Loucy (cell line): Measurements from ENCODE around the gene GLIPR1.
A peak's percentile ranks its signal among the peaks of the same experiment; 100 is the strongest.
"Not testable (repeated sequence)": the region's sequence is repeated elsewhere in the genome, so short reads cannot be mapped to it uniquely, and the experiment has no call there.

ENCODE experiments used
- H2AFZ ChIP-seq: fragments of 200-600 bp; sonication (generic); 2 replicates; pipeline ENCODE4 v1.6.0; 2016; ENCODE audit warnings: antibody characterized with exemption, mild to moderate bottlenecking, low read length, moderate library complexity
- H3F3A ChIP-seq: fragments of 200-600 bp; 2 replicates; pipeline ENCODE4 v1.6.0; 2016; ENCODE audit warnings: antibody characterized with exemption, low read depth, mild to moderate bottlenecking
- H3K27me3 ChIP-seq: fragments of 200-600 bp; sonication (generic); 2 replicates; pipeline ENCODE4 v1.6.1; 2014; ENCODE audit warnings: low read length, mild to moderate bottlenecking; ENCODE audit not compliant: insufficient read depth, poor library complexity, severe bottlenecking
- H3K36me3 ChIP-seq: fragments of 200-600 bp; sonication (generic); 2 replicates; pipeline ENCODE4 v1.6.1; 2016; ENCODE audit warnings: low read length; ENCODE audit not compliant: insufficient read depth
- H3K4me1 ChIP-seq: fragments of 200-600 bp; sonication (generic); 2 replicates; pipeline ENCODE4 v1.5.1; 2014; ENCODE audit warnings: low read length, mild to moderate bottlenecking; ENCODE audit not compliant: insufficient read depth, poor library complexity, severe bottlenecking
- H3K4me2 ChIP-seq: fragments of 200-600 bp; sonication (generic); 2 replicates; pipeline ENCODE4 v1.6.0; 2014; ENCODE audit warnings: antibody characterized with exemption, low read length, low read depth, mild to moderate bottlenecking; ENCODE audit not compliant: poor library complexity, severe bottlenecking
- H3K4me3 ChIP-seq: fragments of 200-600 bp; sonication (generic); 2 replicates; pipeline ENCODE4 v1.5.1; 2014; ENCODE audit warnings: low read length, mild to moderate bottlenecking, mixed read lengths; ENCODE audit not compliant: poor library complexity, severe bottlenecking
- H3K79me2 ChIP-seq: fragments of 200-600 bp; sonication (generic); 2 replicates; pipeline ENCODE4 v1.6.1; 2014; ENCODE audit warnings: low read length; ENCODE audit not compliant: insufficient read depth
- H3K9ac ChIP-seq: fragments of 200-600 bp; sonication (generic); 2 replicates; pipeline ENCODE4 v1.6.0; 2014; ENCODE audit warnings: mild to moderate bottlenecking, low read depth, low read length, moderate library complexity; ENCODE audit not compliant: poor library complexity, severe bottlenecking
- H3K9me2 ChIP-seq: fragments of 200-600 bp; sonication (generic); replicated peaks from 2 replicates; pipeline ENCODE4 v1.6.1; 2016; ENCODE audit warnings: low read depth, low read length, mixed read lengths
- H3K9me3 ChIP-seq: fragments of 200-600 bp; sonication (generic); 2 replicates; pipeline ENCODE4 v1.6.1; 2014; ENCODE audit warnings: mild to moderate bottlenecking, antibody characterized with exemption, low read length, low read depth; ENCODE audit not compliant: insufficient read depth
- H4K20me1 ChIP-seq: fragments of 200-600 bp; sonication (generic); 2 replicates; pipeline ENCODE4 v1.6.0; 2014; ENCODE audit warnings: antibody characterized with exemption, low read length, mild to moderate bottlenecking; ENCODE audit not compliant: insufficient read depth, poor library complexity, severe bottlenecking
- EZH2phosphoT487 ChIP-seq: fragments of 200-600 bp; IDR thresholded peaks from 2 replicates; pipeline ENCODE4 v1.6.1; 2018; ENCODE audit warnings: antibody characterized with exemption, mild to moderate bottlenecking, moderate library complexity, borderline replicate concordance
- TF ChIP-seq, protein P1 (sequence below): fragments of 200-600 bp; sonication (generic); conservative IDR thresholded peaks from 2 replicates; pipeline ENCODE4 v1.5.1; 2014; ENCODE audit warnings: mild to moderate bottlenecking, antibody characterized with exemption, low read length

The GLIPR1 gene

DNA sequence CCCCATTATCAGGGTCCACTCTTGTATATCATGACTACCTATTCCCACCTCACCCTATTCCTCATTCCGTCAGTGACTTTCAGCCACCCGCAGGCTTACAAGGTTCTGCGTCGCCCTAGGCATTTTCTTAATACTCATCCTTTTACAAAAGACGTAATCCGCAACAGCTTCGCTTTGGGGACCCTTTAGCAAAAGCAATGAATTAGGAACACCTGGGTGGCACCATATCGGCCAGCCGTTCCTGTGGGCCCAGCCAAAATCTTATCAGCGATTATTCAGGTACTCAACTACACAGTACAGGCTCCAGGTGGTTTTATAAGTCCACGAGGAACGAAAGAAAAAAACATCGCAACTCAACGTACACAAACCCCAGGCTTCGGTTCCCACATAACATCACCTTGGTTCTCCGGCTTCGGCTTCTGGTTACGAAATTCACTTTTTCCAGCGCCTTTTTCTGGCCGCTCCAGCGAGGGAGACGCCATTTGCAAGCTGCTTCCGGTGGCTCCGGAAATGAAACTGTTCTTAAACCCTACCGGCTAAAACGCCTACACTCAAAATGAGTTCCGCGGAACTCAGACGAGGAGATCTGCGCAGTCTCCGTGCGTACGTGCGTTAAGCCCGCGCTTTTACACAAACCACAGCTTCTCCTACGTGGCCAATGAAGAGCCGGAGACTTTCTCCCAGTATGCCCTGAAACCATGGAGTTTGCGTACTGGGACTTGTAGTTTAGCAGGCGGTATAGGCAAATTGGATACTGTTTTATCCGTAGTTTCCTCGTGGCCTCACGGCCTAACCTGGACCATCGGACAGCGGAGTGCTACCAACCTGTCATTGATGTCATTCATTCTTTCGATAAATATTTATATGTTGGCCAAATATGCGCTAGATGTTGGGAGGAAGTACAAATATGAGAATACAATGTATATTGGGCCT lies 30.8 kb downstream of the GLIPR1 start, which contains the start of gene KRR1:
TSS of gene KRR1 (minus strand) at position 494 of the 933 bp plus-strand sequence. CDS start at position 482, 12 bp downstream.
- Histone ChIP-seq H3K9ac (peak within 1 kb of the TSS; percentile 87), H3K27me3 (peaks cover 40% of the 10 kb centered on the region), H4K20me1 (peaks cover 28% of the 10 kb centered on the region), H2AFZ (peak within 1 kb of the TSS; percentile 100), H3F3A (no peaks in the 10 kb centered on the region), H3K9me2 (no peaks in the 10 kb centered on the region; the same call in 1 of the 2 replicates), H3K79me2 (peaks cover 51% of the 10 kb centered on the region), H3K36me3 (peaks cover 2% of the 10 kb centered on the region; the same call in 1 of the 2 replicates), H3K4me3 (peak within 1 kb of the TSS; percentile 93), H3K9me3 (no peaks in the 10 kb centered on the region), H3K4me1 (peaks cover 37% of the 10 kb centered on the region), H3K4me2 (peak within 1 kb of the TSS; percentile 95)
- TF ChIP-seq, protein P1, sequence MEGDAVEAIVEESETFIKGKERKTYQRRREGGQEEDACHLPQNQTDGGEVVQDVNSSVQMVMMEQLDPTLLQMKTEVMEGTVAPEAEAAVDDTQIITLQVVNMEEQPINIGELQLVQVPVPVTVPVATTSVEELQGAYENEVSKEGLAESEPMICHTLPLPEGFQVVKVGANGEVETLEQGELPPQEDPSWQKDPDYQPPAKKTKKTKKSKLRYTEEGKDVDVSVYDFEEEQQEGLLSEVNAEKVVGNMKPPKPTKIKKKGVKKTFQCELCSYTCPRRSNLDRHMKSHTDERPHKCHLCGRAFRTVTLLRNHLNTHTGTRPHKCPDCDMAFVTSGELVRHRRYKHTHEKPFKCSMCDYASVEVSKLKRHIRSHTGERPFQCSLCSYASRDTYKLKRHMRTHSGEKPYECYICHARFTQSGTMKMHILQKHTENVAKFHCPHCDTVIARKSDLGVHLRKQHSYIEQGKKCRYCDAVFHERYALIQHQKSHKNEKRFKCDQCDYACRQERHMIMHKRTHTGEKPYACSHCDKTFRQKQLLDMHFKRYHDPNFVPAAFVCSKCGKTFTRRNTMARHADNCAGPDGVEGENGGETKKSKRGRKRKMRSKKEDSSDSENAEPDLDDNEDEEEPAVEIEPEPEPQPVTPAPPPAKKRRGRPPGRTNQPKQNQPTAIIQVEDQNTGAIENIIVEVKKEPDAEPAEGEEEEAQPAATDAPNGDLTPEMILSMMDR = no peak
- TF ChIP-seq EZH2phosphoT487 = no peak

DNA sequence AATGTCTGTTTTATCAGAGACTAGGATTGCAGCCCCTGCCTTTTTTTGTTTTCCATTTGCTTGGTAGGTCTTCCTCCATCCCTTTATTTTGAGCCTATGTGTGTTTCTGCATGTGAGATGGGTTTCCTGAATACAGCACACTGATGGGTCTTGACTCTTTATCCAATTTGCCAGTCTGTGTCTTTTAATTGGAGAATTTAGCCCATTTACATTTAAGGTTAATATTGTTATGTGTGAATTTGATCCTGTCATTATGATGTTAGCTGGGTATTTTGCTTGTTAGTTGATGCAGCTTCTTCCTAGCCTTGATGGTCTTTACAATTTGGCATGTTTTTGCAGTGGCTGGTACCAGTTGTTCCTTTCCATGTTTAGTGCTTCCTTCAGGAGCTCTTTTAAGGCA lies 40.7 kb downstream of the GLIPR1 start:
- not testable (repeated sequence) for H3K9ac ChIP-seq, H2AFZ ChIP-seq, H3K79me2 ChIP-seq, H3K36me3 ChIP-seq, H3F3A ChIP-seq, H3K9me2 ChIP-seq, H3K4me1 ChIP-seq, H3K27me3 ChIP-seq, H3K9me3 ChIP-seq, H4K20me1 ChIP-seq, H3K4me2 ChIP-seq, H3K4me3 ChIP-seq

DNA sequence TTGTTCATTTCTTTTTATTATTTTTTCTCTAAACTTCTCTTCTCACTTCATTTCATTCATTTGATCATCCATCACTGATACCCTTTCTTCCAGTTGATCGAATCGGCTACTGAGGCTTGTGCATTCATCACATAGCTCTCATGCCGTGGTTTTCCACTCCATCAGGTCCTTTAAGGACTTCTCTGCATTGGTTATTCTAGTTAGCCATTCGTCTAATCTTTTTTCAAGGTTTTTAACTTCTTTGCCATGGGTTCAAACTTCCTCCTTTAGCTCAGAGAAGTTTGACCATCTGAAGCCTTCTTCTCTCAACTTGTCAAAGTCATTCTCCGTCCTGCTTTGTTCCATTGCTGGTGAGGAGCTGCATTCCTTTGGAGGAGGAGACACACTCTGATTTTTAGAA lies 41.6 kb downstream of the GLIPR1 start:
- H3F3A ChIP-seq, H3K36me3 ChIP-seq, H3K9ac ChIP-seq, H4K20me1 ChIP-seq, H3K79me2 ChIP-seq, H3K9me3 ChIP-seq, H2AFZ ChIP-seq, H3K27me3 ChIP-seq, H3K4me1 ChIP-seq, H3K9me2 ChIP-seq, H3K4me3 ChIP-seq, H3K4me2 ChIP-seq: not testable (repeated sequence)

DNA sequence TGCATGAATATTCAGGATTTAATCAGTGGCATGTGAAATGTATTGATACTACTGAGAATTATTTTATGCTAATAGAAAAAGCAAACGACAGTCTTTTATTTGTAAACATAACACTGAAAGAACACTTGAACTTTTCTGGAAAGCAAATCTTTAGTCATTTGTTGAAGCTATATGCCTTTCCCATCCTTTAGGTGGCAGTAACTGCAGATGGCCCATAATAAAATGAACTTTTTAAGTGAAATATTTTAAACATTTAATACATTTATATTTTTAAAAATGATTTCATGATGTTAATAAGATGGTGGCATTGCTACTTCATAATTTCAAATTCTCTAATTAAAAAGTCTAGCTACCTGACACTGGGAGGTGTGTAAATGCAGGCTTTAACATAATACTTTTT lies 44.7 kb downstream of the GLIPR1 start:
- Histone ChIP-seq H3K4me2 (no peak overlapping the region), H4K20me1 (no peaks in the 10 kb centered on the region), H3K36me3 (no peaks in the 10 kb centered on the region), H3K4me3 (no peak overlapping the region), H3K9ac (no peak overlapping the region), H3K79me2 (no peaks in the 10 kb centered on the region), H3K9me2 (no peaks in the 10 kb centered on the region), H3F3A (no peaks in the 10 kb centered on the region), H3K4me1 (no peaks in the 10 kb centered on the region), H2AFZ (no peak overlapping the region), H3K27me3 (no peaks in the 10 kb centered on the region), H3K9me3 (no peaks in the 10 kb centered on the region)
- TF ChIP-seq EZH2phosphoT487 = no peak
- TF ChIP-seq, protein P1 = peak; percentile 33
